ENCODE measurements around the gene SPATA20.

The SPATA20 gene

DNA sequence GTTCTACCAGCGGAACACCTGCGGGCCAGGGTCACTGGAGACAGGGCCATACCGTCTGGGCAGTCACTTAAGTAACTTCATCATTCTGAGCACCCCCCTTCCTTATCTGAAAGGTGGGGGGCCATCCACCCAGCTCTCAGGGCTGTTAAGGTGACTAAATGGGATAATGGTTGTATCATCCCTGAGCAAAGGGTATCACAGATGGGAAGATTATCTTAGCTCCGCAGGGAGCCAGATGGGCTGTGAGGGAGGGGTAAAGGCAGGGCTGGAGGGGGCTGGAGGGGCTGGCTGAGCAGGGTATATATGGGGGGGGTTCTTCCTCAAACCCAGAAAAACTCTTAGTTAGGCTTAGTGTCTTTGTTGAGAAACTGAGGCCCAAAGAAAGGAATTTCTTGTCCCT, 10.7 kb downstream of the SPATA20 start:
- H3K9me3 Mint-ChIP-seq, result no peaks in the 10 kb centered on the region
- peak overlapping the region in 2 of 3 experiments; percentile 37 to 39 for H3K27ac Mint-ChIP-seq
- TF ChIP-seq, protein P1, sequence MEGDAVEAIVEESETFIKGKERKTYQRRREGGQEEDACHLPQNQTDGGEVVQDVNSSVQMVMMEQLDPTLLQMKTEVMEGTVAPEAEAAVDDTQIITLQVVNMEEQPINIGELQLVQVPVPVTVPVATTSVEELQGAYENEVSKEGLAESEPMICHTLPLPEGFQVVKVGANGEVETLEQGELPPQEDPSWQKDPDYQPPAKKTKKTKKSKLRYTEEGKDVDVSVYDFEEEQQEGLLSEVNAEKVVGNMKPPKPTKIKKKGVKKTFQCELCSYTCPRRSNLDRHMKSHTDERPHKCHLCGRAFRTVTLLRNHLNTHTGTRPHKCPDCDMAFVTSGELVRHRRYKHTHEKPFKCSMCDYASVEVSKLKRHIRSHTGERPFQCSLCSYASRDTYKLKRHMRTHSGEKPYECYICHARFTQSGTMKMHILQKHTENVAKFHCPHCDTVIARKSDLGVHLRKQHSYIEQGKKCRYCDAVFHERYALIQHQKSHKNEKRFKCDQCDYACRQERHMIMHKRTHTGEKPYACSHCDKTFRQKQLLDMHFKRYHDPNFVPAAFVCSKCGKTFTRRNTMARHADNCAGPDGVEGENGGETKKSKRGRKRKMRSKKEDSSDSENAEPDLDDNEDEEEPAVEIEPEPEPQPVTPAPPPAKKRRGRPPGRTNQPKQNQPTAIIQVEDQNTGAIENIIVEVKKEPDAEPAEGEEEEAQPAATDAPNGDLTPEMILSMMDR (IDR thresholded peaks at IDR 0.05; ENCODE audit: unreplicated experiment in 3 of 3), result no peak
- H3K27me3 Mint-ChIP-seq (ENCODE audit: low read depth), result peaks cover 60% of the 10 kb centered on the region
- H3K4me1 Mint-ChIP-seq, result peaks cover 31% of the 10 kb centered on the region
- H3K4me3 Mint-ChIP-seq, result peak overlapping the region; percentile 29 to 81 (median 38)
- H3K36me3 Mint-ChIP-seq (ENCODE audit: low read depth), result peaks cover 3% of the 10 kb centered on the region

DNA sequence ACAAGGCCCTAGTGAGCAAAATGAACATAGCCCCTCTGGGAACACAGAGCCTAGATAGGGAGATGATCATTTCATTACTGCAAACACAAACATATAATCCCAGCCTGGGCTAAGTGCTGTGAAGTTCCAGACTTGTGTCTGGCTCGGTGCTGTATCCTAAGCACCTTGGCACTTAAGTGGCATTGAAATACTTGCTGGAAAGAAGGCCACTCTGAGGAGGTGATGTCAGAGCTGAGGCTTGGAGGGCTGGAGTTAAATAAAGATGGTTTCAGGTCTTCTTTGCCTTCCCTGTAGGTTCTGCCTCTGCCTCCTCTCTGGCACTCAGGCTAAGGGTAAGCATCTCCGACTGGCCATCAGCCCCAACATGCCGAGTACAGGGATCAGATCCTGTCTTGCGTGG, 11.1 kb downstream of the SPATA20 start:
- Mint-ChIP-seq H3K4me1 (peaks cover 32% of the 10 kb centered on the region), H3K27ac (peak overlapping the region in 2 of 3 experiments; percentile 37 to 39), H3K9me3 (no peaks in the 10 kb centered on the region), H3K4me3 (peak overlapping the region; percentile 77 to 94 (median 81)), H3K27me3 (ENCODE audit: low read depth) (peaks cover 65% of the 10 kb centered on the region), H3K36me3 (ENCODE audit: low read depth) (peaks cover 3% of the 10 kb centered on the region)
- TF ChIP-seq, protein P1 (IDR thresholded peaks at IDR 0.05; ENCODE audit: unreplicated experiment in 3 of 3), result no peak

DNA sequence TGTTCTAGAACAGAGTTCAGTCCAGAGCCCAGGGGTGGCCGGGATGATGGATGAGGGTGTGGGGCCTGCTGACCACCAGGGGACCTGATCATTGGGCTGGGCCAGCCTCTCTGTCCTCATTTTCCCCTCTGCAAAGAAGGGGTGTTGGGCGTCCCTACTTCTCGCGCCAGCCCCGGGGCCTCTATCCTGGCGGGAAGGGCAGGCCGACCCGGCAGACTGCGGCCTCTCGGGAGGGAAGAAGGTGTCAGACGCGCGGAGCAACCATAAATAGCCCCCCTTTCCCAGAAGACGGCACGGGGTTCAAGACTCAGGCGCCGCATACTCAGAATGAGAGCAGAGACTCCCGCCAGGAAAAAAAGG, 11.6 kb downstream of the SPATA20 start:
- Mint-ChIP-seq H3K27me3 (ENCODE audit: low read depth) (peaks cover 69% of the 10 kb centered on the region), H3K27ac (peak overlapping the region in 2 of 3 experiments; percentile 37 to 56), H3K4me3 (peak overlapping the region; percentile 77 to 94 (median 81)), H3K36me3 (ENCODE audit: low read depth) (peaks cover 3% of the 10 kb centered on the region), H3K4me1 (peaks cover 37% of the 10 kb centered on the region), H3K9me3 (no peaks in the 10 kb centered on the region)
- TF ChIP-seq, protein P1 (IDR thresholded peaks at IDR 0.05; ENCODE audit: unreplicated experiment in 3 of 3), result no peak

DNA sequence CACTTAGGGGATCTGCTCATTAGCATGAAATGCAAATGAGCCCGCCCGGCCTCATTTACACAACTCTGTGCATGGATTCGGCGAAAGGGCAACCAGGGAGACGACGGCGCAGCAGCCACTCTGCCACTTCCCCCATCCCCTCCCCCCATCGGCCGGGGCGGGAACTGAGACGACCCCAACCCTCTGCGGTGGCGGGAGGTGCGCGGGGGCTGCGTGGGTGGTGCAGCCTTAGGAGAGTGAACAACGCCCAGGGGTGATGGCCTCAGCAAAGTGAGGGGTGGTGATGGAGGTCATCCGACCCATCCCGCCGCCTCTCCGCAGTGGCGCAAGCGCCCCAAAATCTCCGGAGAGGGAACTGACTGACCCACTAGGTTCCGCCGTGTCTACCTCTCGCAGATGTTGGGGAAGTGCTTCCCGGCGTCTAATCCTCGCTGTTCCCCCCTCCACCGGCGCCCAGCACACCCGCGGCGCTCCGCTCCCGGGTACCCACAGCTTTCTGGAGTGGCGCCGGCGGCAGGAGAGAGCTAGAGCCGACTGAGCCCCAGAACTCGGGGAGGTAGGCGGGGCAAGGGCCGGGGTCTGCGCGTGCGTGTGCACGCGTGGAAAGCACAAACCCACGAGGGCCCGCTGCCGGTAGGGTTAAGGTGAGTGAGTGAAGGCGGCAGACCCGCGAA, 12.1 kb downstream of the SPATA20 start:
- H3K9me3 Mint-ChIP-seq, result no peaks in the 10 kb centered on the region
- H3K4me3 Mint-ChIP-seq, result peak overlapping the region; percentile 89 to 94 (median 91)
- TF ChIP-seq, protein P1 (IDR thresholded peaks at IDR 0.05; ENCODE audit: unreplicated experiment in 3 of 3), result no peak
- peaks cover 3% of the 10 kb centered on the region for H3K36me3 Mint-ChIP-seq (ENCODE audit: low read depth)
- H3K4me1 Mint-ChIP-seq, result peaks cover 42% of the 10 kb centered on the region
- H3K27me3 Mint-ChIP-seq (ENCODE audit: low read depth), result peaks cover 70% of the 10 kb centered on the region
- peak overlapping the region in 1 of 3 experiments; percentile 56 for H3K27ac Mint-ChIP-seq

DNA sequence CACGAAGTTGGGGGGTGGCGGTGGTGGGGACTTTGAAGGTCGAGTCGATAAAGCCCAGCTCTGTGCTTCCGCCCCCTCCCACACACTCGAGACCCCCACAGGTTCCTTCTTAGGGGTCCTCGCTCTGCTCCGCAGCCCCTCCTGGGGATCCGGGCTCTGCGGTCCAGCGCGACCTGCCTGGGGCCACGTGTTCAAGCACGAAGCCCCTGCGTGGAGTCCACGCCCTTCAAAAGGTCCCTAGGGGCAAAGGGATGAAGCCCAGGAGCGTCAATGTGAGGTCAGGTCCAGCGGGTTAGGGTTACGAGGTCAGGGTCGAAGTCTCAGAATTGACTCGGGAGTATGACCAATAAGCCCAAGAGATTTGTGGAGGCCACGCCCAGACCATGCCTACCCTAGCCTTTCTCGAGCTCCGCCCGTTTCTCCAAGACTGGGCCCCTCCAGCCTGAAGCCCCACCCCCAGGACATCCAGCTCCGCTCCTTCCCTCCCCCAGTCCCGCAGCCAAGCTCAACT, 12.8 kb downstream of the SPATA20 start:
- TF ChIP-seq, protein P1 (IDR thresholded peaks at IDR 0.05; ENCODE audit: unreplicated experiment in 3 of 3), result no peak
- Mint-ChIP-seq H3K27ac (peak overlapping the region; percentile 62 to 96 (median 92)), H3K9me3 (no peaks in the 10 kb centered on the region), H3K36me3 (ENCODE audit: low read depth) (no peaks in the 10 kb centered on the region), H3K4me1 (peaks cover 48% of the 10 kb centered on the region), H3K27me3 (ENCODE audit: low read depth) (peaks cover 67% of the 10 kb centered on the region), H3K4me3 (peak overlapping the region; percentile 89 to 94 (median 91))
